GM19468 (cell line): ENCODE results near the gene CRLF3.
"Not testable (repeated sequence)": the region's sequence is repeated elsewhere in the genome, so short reads cannot be mapped to it uniquely, and the experiment has no call there.

Experiments
- ATAC-seq: cut with Tn5 transposase; IDR thresholded peaks from one replicate; pipeline ENCODE4 v1.9.1; 2021; ENCODE audit warnings: mild to moderate bottlenecking, moderate library complexity, moderate number of reproducible peaks; ENCODE audit not compliant: unreplicated experiment; ENCODE audit errors: extremely low read depth

The CRLF3 gene

GRCh38 chr17:30824356-30825145, at the start of gene CRLF3:
TSS of gene CRLF3 (minus strand) at chr17:30824692. CDS start at chr17:30824651, 41 bp downstream.
- ATAC-seq = peak; percentile 62

GRCh38 chr17:30869005-30869404, 44.5 kb upstream of the CRLF3 start:
- ATAC-seq = no peak

- ATAC-seq = no peak
Observed at GRCh38 chr17:30864636-30865035, 40.1 kb upstream of the CRLF3 start.

- ATAC-seq = no peak
Observed at GRCh38 chr17:30858556-30859250, 34.2 kb upstream of the CRLF3 start.

GRCh38 chr17:30854146-30854545, 29.7 kb upstream of the CRLF3 start:
- ATAC-seq = no peak

- no peak for ATAC-seq
Observed at GRCh38 chr17:30848021-30848420, 23.5 kb upstream of the CRLF3 start.

GRCh38 chr17:30840771-30841170, 16.3 kb upstream of the CRLF3 start:
- no peak for ATAC-seq

- no peak for ATAC-seq
Observed at GRCh38 chr17:30838202-30838807, 13.8 kb upstream of the CRLF3 start.

GRCh38 chr17:30832438-30833124, 8.1 kb upstream of the CRLF3 start:
- no peak for ATAC-seq

- ATAC-seq = no peak
Observed at GRCh38 chr17:30831663-30832437, 7.4 kb upstream of the CRLF3 start, which contains the start of gene ATAD5. TSS of gene ATAD5 (plus strand) at chr17:30831966. CDS start at chr17:30832348, 382 bp downstream.

- no peak for ATAC-seq
Observed at GRCh38 chr17:30831257-30831656, 6.8 kb upstream of the CRLF3 start.

GRCh38 chr17:30829022-30829421, 4.5 kb upstream of the CRLF3 start:
- no peak for ATAC-seq

- no peak for ATAC-seq
Observed at GRCh38 chr17:30827082-30827481, 2.6 kb upstream of the CRLF3 start.

- no peak for ATAC-seq
Observed at GRCh38 chr17:30824002-30824355, 513 bp downstream of the CRLF3 start.

GRCh38 chr17:30823421-30823820, 1.1 kb downstream of the CRLF3 start:
- ATAC-seq = no peak

GRCh38 chr17:30822919-30823318, 1.6 kb downstream of the CRLF3 start:
- ATAC-seq = not testable (repeated sequence)

- no peak for ATAC-seq
Observed at GRCh38 chr17:30821871-30822723, 2.4 kb downstream of the CRLF3 start.

GRCh38 chr17:30819971-30820705, 4.4 kb downstream of the CRLF3 start:
- no peak for ATAC-seq
